K562 (cell line): ENCODE data around the gene UBXN11. TPM values are rescaled to one million over a fixed set of nuclear protein-coding genes. Genes with fewer than 3 reads are reported as not detected.
A peak's percentile ranks its signal among the peaks of the same experiment; 100 is the strongest.

ENCODE experiments used
- ARNT ChIP-seq, 2 experiments: fragments of 450-650 bp; IDR thresholded peaks; 2 replicates each; pipeline ENCODE4 v1.6.1; 2016; ENCODE audit warnings: mild to moderate bottlenecking in 1 of 2
- BRD4 ChIP-seq: fragments of 200-600 bp; sonication (generic); IDR thresholded peaks from 2 replicates; pipeline ENCODE4 v1.6.1; 2017; ENCODE audit warnings: inconsistent platforms
- CBX8 ChIP-seq: fragments of 200-600 bp; sonication (generic); IDR thresholded peaks from 2 replicates; pipeline ENCODE4 v1.6.1; 2012; ENCODE audit warnings: borderline replicate concordance, mixed run types, low read depth, mild to moderate bottlenecking, moderate library complexity, mixed read lengths, low read length, control low read depth, inconsistent platforms; ENCODE audit not compliant: poor library complexity, severe bottlenecking; ENCODE audit errors: extremely low read depth
- ELK3 ChIP-seq: fragments of 450-650 bp; formaldehyde crosslinking; IDR thresholded peaks from 2 replicates; pipeline ENCODE4 v1.4.0; 2020; ENCODE audit warnings: mild to moderate bottlenecking
- KHSRP ChIP-seq: fragments of 450-650 bp; IDR thresholded peaks from 2 replicates; pipeline ENCODE4 v1.6.1; 2017
- MEF2D ChIP-seq: conservative IDR thresholded peaks from 2 replicates; pipeline ENCODE4 v1.6.1; 2016; ENCODE audit warnings: low read depth, missing genetic modification characterization, missing compliant biosample characterization
- MEIS2 ChIP-seq: fragments of 450-650 bp; IDR thresholded peaks from 2 replicates; pipeline ENCODE4 v1.6.1; 2014; ENCODE audit warnings: mild to moderate bottlenecking; ENCODE audit not compliant: partially characterized antibody
- MITF ChIP-seq: IDR thresholded peaks from 2 replicates; pipeline ENCODE4 v1.6.1; 2014; ENCODE audit warnings: antibody characterized with exemption
- NELFE ChIP-seq: IDR thresholded peaks from 2 replicates; pipeline ENCODE4 v1.6.1; 2011; ENCODE audit warnings: mild to moderate bottlenecking; ENCODE audit not compliant: insufficient read depth, insufficient read length
- PHB ChIP-seq: fragments of 250-450 bp; sonication (Bioruptor Pico); IDR thresholded peaks from 2 replicates; pipeline ENCODE4 v1.5.0; 2021
- PYGO2 ChIP-seq: fragments of 450-650 bp; IDR thresholded peaks from 2 replicates; pipeline ENCODE4 v1.6.1; 2016; ENCODE audit warnings: mild to moderate bottlenecking, missing genetic modification characterization, moderate library complexity, missing compliant biosample characterization
- SMARCC2 ChIP-seq: fragments of 450-650 bp; IDR thresholded peaks from 2 replicates; pipeline ENCODE4 v1.6.1; 2017; ENCODE audit warnings: antibody characterized with exemption, moderate library complexity, mild to moderate bottlenecking, low read depth
- ZNF184 ChIP-seq: sonication (generic); formaldehyde crosslinking; IDR thresholded peaks from 2 replicates; pipeline ENCODE4 v1.5.0; 2020; ENCODE audit warnings: missing genetic modification reagents
- ZNF764 ChIP-seq: fragments of 250-450 bp; sonication (Bioruptor Pico); IDR thresholded peaks from 2 replicates; pipeline ENCODE4 v1.4.0; 2020; ENCODE audit warnings: low read depth, mild to moderate bottlenecking, moderate library complexity
- polyA plus RNA-seq, 8 experiments: library from polyadenylated mRNA; depleted of rRNA in 4 of 8; stranded (reverse) in 5 of 8; unstranded in 3 of 8; fragments of >200 nt; fragmentation: Nextera tagmentation in 2 of 8; fragmentation: Illumina TruSeq in 1 of 8; extraction: Ambion mirVana in 2 of 8; extraction: Trizol in 1 of 8; gene quantifications; 2 replicates each; pipeline versions ENCODE4 v1.2.1 to v1.2.3, GENCODE V29; 2011 to 2014; ENCODE audit warnings: inconsistent platforms in 1 of 8, missing spikeins in 1 of 8
- total RNA-seq, 7 experiments: library from RNA; depleted of rRNA in 6 of 7; stranded (reverse); fragments of >200 nt in 6 of 7; fragmentation: Illumina TruSeq in 2 of 7; extraction: Trizol in 2 of 7; gene quantifications; 2 replicates each; pipeline versions ENCODE4 v1.2.1 to v1.2.3, GENCODE V29; 2011 to 2021; ENCODE audit warnings: low replicate concordance in 1 of 7
- TF ChIP-seq, protein P1 (sequence below): fragments of 450-650 bp; IDR thresholded peaks from 2 replicates; pipeline ENCODE4 v1.6.1; 2016; ENCODE audit warnings: low read depth

The UBXN11 gene
- total and polyA plus RNA-seq, 9 of the 15 experiments (the other 6 are each of a cell fraction or from before 2014, with no cell fraction given): 0.48 to 34.3 (median 11.3) TPM

DNA sequence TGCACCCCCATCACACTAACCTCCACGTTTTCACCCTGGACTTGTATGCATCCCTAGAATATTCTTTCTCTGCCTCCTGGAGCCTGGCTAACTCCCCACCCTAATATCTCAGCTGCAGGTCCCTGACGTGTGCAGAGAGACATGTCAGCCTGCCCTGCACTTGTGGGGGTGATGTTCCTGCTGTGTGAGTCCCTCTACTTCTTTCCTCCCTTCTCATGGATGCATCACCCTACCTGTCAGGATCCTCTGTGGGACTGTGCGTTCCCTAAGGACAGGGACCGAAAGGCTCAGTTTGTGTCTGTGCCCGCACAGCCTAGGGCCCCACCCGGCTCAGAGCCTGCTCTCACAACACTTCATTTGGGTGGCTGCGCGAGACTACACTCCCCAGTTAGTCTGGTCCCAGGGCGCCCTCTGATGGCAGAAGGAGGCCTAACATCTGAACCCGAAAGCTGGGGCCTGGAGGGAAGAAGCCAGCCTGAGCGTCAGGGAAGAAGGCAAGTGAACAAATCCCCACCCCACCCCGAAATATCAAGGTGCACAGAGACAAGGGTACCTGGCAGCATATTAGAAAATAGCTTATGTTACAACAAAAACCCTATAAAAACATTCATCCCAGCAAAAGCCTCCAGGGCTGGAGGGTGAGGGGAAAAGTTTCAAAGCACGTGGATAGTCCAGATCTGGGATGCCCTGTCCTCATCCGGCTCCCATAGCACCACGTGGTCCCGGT, 15.0 kb upstream of the UBXN11 start (continued):
- no peak for TF ChIP-seq MEIS2
- no peak for TF ChIP-seq ZNF764 (CRISPR knock-in tag)
- no peak for TF ChIP-seq PHB (CRISPR knock-in tag)
- TF ChIP-seq KHSRP: no peak
- no peak for TF ChIP-seq ELK3
- no peak for TF ChIP-seq CBX8
- peak in 1 of 2 experiments; percentile 20; a peak in 1 of 4 replicates for TF ChIP-seq ARNT (IDR thresholded peaks at IDR 0.05)
- TF ChIP-seq NELFE: no peak
- TF ChIP-seq, protein P1, sequence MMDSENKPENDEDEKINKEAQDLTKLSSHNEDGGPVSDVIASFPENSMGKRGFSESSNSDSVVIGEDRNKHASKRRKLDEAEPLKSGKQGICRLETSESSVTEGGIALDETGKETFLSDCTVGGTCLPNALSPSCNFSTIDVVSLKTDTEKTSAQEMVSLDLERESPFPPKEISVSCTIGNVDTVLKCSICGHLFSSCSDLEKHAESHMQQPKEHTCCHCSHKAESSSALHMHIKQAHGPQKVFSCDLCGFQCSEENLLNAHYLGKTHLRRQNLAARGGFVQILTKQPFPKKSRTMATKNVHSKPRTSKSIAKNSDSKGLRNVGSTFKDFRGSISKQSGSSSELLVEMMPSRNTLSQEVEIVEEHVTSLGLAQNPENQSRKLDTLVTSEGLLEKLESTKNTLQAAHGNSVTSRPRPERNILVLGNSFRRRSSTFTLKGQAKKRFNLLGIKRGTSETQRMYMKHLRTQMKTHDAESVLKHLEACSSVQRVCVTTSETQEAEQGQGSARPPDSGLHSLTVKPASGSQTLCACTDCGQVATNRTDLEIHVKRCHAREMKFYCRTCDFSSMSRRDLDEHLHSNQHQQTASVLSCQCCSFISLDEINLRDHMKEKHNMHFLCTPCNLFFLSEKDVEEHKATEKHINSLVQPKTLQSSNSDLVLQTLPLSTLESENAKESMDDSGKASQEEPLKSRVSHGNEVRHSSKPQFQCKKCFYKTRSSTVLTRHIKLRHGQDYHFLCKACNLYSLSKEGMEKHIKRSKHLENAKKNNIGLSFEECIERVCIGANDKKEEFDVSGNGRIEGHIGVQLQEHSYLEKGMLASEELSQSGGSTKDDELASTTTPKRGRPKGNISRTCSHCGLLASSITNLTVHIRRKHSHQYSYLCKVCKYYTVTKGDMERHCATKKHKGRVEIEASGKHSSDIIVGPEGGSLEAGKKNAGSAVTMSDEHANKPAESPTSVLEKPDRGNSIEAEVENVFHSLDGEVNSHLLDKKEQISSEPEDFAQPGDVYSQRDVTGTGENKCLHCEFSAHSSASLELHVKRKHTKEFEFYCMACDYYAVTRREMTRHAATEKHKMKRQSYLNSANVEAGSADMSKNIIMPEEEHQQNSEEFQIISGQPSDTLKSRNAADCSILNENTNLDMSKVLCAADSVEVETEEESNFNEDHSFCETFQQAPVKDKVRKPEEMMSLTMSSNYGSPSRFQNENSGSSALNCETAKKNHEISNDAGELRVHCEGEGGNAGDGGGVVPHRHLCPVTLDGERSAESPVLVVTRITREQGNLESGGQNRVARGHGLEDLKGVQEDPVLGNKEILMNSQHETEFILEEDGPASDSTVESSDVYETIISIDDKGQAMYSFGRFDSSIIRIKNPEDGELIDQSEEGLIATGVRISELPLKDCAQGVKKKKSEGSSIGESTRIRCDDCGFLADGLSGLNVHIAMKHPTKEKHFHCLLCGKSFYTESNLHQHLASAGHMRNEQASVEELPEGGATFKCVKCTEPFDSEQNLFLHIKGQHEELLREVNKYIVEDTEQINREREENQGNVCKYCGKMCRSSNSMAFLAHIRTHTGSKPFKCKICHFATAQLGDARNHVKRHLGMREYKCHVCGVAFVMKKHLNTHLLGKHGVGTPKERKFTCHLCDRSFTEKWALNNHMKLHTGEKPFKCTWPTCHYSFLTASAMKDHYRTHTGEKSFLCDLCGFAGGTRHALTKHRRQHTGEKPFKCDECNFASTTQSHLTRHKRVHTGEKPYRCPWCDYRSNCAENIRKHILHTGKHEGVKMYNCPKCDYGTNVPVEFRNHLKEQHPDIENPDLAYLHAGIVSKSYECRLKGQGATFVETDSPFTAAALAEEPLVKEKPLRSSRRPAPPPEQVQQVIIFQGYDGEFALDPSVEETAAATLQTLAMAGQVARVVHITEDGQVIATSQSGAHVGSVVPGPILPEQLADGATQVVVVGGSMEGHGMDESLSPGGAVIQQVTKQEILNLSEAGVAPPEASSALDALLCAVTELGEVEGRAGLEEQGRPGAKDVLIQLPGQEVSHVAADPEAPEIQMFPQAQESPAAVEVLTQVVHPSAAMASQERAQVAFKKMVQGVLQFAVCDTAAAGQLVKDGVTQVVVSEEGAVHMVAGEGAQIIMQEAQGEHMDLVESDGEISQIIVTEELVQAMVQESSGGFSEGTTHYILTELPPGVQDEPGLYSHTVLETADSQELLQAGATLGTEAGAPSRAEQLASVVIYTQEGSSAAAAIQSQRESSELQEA: no peak
- no peak for TF ChIP-seq PYGO2 (tag)
- TF ChIP-seq MEF2D (tag): no peak
- no peak for TF ChIP-seq ZNF184 (CRISPR knock-in tag)
- no peak for TF ChIP-seq SMARCC2
- TF ChIP-seq MITF: no peak
- no peak for TF ChIP-seq BRD4
